ENCODE results near the gene KRT10. TPM values are rescaled to one million over a fixed set of nuclear protein-coding genes. Genes with fewer than 3 reads are reported as not detected.

Gene KRT10
- polyA plus RNA-seq, 10 donors = 31.8 to 603 (median 39.3) TPM

DNA sequence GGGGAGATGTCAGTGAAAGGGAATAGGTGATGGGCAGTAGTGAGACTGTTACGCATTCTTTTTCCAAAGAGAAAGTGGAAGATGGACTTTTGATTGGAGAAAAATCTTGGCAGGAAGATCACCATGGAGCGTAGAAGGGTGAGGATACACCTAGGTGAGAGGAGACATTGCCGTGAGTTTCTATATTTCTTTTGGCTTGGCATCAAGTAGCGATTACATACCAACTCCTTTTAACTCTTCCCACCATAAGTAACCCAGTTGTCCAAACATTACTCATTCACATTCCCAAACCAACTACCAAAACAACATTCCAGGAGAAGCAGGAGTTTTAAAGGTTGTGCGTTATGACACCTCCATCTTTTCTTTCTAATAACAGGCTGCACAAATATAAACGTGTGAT is 11.9 kb downstream of the KRT10 start:
- DNase-seq = peak in 1 of 3 donors; percentile 27

DNA sequence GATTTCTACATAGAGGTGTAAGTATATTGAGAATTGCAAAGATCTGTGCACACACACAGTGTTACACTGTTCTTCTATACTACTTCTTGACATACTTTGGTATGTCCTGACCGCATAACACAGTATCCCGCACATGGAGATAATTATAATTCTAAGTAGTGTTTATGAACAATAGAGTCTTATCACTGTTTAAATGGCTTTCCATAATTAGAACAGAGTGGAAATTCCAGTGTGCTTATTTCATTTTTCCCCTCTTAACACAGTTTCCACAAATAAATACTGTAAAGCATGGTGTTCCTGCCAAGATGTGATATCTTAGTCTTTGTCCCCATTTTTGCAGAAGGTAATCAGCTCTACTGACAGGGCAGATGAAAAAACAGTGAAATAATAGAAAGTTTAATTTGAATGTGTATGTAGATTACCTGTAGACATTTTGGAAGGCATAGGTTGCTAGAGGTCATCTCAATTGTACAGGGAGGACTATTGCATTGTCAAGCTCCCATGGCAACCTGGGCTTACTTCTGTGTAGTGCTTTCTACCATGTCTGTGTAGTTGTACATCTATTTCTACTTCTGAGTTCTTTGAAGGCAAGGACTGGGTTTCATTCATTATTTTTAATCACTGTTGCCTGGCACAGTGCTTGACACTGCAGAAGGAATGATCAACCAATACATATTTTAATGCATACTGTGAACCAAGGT is 12.5 kb downstream of the KRT10 start:
- DNase-seq = peak in 1 of 3 donors; percentile 25

DNA sequence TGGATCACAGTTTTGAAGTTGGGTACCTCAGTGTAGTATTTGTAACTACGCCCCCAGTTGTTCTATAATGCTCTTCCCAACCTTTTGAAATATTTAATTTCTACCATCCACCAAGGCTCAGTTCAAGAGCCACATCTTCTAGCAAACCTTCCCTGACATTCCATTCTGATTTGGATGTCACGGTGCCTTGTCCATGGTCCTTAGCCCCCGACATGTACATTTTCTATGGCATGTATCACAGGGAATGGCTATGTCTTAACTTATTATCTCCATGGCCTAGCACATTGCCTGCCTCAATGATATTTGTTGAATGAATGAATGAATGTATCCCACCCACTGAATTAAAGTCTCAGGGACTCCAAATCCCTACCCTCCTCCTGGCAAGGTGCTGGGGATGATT is 16.3 kb downstream of the KRT10 start:
- no peak for DNase-seq

DNA sequence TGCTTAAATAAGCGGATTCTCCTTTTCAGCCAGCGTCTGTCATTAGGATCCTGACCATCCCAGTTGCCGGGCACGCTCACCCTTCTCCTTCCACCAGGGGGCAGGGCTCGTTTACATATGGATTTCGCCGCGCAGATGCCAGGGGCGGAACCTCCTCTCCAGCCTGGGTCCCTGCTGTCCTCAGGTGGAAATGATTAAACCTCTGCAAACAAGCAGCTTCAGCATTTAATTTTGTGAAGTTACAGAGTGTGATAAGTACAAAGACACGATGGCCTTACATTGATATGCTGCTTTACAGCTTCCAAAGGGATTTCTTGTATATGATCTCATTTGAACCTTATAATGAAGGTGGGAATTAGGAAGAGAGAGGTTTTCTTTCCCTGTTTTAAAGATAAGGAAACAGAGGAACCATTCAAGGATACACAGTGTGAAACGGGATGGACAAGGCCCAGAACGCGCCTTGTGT is 18.8 kb downstream of the KRT10 start:
- peak; percentile 47 to 78 (median 66) for DNase-seq

DNA sequence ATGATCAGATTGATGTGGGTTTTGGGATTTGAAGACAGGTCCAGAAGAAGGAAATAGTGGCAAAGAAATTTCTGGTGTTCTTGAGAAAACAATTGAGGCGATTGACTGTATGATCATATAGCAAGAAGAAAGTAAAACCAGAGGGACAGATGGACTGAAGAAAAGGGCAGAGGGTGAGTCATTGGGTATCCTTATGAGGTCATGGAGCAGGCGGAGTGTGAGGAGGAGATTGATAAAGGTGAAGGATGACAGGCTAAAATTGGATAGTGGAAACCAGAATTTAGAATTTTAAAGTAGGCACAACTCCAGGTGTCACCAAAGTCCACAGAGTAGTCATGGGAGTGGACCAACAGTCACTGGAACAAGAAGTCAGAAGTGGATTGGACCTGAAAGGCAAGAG is 21.3 kb downstream of the KRT10 start:
- DNase-seq = no peak

DNA sequence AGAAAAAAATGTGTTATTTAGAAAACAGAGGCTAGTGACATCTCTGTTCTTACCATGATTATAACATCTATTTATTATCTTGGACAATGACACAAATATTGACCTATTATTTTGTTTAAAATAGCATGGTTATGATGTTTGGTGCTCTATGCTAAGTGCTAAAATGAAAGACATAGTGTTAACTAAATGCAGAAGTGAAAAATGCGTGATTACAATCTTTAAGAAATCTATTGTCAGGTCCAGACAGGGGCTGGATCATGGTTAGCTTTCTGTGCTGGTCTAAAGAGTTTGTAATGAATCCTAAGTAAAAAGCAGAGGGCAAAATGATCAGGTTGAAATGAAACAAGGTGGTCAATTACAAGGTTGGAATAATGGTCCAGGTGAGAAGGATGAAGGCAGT is 22.0 kb downstream of the KRT10 start:
- DNase-seq = no peak

DNA sequence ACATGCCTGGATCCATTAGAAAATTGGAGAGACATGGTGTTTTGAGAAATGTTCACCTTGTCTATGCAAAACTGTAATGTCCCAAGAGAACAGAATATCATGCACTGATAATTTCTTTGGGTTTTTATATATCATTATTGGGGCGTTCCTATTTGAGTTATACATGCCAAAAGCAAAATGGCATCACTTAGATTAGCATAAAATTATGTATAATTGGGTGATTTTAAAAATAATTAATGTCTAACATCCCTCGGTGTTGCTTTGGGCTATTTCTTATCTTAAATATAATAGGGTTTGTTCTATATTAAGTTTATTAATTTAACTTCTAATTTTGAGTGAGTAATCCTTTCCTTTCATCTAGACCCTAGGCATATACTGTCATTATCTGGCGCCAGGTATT is 22.6 kb downstream of the KRT10 start, which contains the start of gene KRT28:
TSS of gene KRT28 (minus strand) at position 101 of the 400 bp plus-strand sequence. CDS start at position 35, 66 bp downstream.
- no peak for DNase-seq

DNA sequence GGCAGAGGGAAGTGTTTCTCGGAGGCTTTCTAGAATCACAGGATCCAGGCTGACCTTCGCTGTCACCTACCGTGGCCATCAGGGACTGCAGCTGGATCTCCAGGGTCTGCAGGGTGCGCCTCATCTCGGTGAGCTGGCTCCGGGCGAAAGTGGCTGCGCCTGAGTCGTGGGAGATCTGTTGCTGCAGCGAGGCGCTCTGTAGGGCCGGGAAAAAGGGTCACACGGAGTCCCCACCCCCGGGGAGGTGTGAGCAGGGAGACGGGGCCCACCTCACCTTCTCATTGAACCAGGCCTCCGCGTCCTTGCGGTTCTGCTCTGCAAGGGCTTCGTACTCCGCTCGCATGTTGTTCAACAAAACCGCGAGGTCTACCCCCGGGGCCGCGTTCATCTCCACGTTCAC is 25.6 kb downstream of the KRT10 start:
- no peak for DNase-seq

DNA sequence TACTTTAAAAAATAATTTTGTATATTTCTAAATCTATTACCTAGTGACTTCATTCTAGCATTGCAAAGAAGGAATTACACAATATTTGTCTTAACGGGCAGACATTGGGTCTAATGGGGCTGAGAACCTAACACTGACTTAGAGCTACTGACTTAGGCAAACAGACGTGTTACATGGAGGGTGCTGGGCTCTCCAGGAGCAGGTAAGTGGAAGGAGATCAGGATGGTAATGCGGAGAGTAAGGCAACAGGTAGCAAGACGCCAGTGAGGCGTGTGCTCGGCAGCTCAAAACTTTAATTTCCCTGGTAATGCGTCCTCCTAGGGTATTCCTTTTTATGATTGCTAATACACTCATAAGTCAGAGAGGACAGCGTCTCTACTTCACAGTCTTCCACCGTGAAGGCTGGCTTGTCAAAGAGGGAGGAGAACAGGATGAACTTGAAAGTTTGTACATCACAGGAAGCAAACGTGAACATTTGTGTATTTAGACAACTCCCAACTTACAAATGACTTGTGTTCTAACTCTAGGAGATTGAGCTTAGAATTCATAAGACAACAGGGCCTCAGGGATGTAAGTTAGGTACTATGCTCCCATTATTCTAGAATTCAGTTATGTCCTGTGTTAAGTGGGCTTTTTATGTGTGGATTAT is 27.3 kb downstream of the KRT10 start:
- no peak for DNase-seq

DNA sequence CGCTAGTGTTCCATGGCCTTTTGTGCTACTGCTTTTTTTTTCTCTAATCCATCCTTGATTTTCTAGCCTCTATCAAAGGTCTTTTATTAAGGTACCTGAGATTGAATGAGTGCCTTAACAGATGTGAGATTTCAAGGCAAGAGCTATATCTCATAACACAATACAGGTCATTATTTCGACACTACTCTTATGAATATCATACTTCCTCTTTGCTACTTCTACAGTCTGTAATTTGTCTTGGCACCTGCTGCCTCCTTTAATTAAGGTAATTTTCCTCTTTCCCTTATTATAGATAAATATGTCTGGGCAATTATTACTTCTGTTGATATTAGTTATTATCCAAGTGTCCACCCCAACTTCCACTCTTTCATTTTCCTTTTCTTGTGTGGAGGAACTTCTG is 27.9 kb downstream of the KRT10 start:
- DNase-seq = no peak

DNA sequence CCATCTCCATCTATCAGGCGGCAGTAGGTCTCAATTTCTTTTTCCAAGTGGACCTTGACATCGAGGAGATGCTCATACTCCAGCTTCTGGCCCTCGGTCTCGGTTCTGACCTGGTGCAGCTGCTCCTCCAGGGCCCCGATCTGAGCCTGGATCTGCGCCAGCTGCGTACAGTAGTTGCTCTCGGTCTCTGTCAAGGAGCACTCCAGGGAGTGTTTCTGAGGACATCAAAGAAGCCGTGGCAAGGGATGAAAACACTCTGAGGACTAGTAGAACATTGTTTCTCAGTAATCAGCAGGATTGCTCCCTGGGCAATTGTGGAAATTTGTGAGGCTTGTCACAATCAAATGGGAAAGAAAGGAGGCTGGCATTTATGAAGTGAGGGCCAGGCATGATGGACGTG is 28.6 kb downstream of the KRT10 start:
- no peak for DNase-seq

DNA sequence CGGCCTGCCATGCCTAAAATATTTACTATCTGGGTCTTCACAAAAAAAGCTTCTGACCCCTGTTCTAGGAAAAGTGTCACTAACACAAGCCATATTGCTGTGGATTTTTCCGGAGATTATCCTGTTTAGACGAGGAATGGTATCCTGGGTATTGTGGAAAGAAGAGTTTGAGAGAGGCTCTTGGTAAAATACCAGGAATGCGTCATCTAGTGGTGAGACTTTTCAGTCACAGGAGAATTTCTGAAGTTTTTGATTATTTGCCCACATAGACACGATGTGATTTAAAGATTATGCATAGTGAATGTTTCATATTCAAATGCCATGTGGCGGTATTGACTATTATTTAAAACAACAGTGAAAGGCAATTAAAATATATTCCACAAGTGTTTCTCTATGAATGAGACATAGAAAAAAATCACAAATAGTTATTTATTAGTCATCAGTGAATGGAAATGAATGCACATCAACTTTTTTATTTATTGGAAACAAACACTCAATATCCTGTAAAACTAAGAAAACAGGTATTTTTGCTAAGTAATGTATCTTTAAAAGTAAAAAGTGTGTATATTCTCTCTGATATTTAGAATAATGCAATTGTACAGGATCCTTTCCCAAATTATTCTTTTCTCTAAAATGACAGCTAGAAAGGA is 30.5 kb downstream of the KRT10 start:
- peak; percentile 34 to 81 (median 66) for DNase-seq

DNA sequence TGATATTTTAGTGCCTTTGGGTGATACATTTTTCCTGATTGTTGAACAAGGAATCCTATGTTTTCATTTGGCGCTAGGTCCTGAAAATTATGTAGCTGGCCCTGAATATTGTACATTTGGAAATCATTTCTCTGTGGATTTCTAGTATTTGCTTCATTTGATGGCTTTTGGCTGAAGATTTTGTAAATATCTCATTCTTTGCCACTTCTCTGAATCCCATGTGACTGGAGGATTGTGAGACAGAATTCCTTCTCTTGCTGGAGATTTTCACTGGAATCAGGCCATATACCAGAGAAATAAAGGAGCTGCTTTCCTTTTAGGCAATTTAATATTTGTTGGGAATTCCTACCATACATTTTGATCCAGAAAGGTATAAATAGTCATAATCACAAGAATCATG is 31.3 kb downstream of the KRT10 start:
- peak; percentile 10 to 66 (median 37) for DNase-seq

DNA sequence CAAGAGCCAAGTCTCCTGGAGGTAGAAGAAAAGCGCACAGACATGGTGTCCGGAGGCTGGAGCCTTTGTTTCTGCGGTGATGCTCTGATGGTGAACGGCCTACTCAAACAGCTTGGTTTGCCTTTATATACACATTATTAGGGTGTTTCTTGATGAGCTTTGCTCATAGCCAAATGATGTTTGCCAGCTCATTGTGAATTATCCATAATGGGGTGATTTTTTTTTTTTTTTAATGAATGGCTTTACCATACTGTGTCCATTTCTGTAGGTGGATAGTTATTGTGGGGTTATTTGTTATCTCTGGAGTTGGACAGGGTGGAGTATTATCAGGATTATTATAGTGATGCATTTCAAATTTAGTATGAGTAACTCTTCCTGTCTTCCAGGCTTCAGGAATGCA is 40.0 kb downstream of the KRT10 start, which contains the start of gene KRT27:
TSS of gene KRT27 (minus strand) at position 101 of the 400 bp plus-strand sequence. CDS start at position 44, 57 bp downstream.
- no peak for DNase-seq

DNA sequence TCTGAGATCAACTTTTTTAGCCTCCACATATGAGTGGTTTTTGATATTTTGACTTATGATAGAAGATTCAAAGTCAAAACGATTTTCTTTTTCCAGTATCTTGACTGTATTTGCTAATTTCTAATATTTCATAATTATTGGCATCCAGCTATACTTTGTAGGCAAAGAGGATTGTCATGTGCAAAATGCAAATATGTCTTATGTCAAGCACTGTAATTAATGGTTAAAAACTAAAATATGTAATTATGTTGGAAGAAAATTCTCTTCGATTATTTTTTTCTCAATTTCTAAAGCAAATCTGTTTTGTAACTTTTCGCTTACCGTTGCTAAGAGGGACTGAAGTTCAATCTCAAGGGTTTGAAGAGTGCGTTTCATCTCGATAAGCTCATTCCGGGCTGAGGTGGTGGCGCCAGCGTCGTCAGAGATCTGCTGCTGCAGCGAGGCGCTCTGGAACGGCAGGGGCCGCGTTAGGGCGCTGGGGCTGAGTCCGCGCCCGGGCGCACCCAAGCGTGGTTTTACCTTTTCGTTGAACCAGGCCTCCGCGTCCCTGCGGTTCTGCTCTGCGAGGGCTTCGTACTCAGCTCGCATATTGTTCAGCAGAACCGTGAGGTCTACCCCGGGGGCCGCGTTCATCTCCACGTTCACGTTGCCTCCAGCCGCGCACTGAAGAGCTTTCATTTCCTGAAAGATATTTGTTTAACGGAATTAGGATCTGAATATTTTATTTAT is 43.1 kb downstream of the KRT10 start:
- no peak for DNase-seq

DNA sequence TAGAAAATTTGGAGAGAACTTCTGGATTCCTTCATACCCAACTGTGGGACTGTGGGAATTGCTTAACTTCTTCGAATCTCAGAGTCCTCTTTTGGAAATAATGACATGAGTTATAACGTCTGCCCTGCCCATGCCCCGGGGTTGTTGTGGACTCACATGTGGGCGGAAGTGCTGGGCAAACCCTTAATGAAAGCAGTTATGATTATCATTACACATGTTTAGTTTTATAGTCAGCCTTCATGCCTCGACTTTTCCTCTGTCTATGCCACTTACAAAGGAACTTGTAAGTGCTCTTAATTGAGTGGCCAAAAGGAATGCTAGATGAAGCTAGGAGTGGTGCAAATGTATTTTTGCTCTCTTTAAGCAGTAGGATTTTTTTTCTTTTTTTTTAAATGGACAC is 44.0 kb downstream of the KRT10 start:
- no peak for DNase-seq

DNA sequence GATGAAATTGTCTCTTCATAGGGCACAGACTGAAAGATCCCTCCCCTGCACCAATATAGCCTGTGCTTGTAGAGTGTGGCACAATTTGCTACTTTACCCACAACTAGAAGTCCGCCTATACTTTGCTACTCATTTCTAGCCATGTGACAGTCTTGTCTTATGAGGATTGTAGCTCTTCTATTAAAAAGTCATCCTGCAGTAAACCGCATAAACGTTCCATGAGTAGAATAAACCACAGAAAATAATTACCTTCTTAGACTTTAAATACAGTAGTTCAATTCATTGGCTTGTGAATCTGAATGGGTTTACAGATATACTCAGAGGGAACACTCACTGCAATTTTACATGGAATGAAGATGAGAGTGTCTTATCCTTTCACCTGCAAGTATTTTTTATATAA is 44.4 kb downstream of the KRT10 start:
- DNase-seq = no peak

DNA sequence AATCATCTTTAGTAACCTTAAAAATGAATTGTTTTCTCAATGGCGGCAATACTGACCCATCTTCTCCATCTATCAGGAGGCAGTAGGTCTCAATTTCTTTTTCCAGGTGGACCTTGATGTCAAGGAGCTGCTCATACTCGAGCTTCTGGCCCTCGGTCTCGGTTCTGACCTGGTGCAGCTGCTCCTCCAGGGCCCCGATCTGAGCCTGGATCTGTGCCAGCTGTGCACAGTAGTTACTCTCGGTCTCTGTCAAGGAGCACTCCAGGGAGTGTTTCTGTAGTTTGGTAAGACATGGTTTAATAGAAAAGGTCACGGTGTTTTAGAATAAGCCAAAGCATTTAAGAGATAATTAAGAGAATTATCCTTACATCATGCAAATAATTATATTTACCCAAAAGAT is 45.0 kb downstream of the KRT10 start:
- no peak for DNase-seq

DNA sequence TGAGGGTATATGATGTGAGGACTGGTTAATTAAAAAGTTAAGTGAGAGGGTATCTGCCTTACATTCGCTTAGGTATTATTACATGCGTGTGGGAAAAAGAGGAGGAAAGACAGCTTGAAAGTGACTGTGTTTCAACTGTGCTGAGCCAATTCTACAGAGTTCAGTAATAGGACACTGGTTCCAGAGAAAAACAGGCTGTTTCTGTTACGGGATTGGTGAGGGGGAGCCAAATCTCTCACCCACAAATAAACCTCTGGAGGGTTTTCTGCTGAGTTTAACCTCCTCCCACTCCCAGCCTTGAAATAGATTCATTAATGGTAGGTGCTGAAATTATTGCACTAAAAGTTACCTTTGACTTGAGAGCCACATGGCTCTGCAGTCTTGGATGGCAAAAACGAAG is 46.5 kb downstream of the KRT10 start:
- peak in 1 of 3 donors; percentile 25 for DNase-seq

DNA sequence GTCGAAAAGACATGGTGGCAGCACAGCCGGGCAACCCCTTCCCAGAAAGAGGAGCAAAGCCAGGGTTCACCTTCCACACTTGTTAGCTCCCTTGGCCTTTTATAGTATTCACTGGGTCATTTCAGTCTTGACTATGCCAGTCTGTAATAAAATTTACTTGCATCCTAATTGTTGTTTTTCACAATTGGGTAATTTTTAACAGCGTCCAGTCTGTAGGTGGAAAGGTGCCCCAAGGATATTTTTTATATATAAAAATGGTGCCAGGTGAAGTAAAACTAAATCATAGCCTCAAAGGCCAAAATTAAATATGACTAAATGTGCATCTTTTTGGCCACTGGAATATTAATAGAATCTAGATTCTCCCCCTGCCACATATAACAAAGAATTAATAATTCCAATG is 50.3 kb downstream of the KRT10 start, which contains the start of gene KRT26:
TSS of gene KRT26 (minus strand) at position 101 of the 400 bp plus-strand sequence. CDS start at position 13, 88 bp downstream.
- DNase-seq = no peak
